HCT116 (cell line): Measurements from ENCODE around the gene DENND5A. TPM values are rescaled to one million over a fixed set of nuclear protein-coding genes. Genes with fewer than 3 reads are reported as not detected.

Experiments
- ATAC-seq: fragments of 200-7000 bp; cut with Tn5 transposase; 2 replicates; pipeline ENCODE4 v1.9.1; 2020; ENCODE audit warnings: mild to moderate bottlenecking, moderate library complexity
- BruUV-seq: library from RNA; stranded (reverse); fragments of 400-500 nt; replicated peaks from 2 replicates; lab custom pipeline; 2021; lab: Mats Ljungman, UMichigan
- CTCF ChIA-PET: fragments of 300-600 bp; sonication (Branson Sonifier 250); formaldehyde crosslinking; loops from one replicate; lab custom pipeline; 2021; ENCODE audit warnings: antibody characterized with exemption; lab: Charles Lee
- POLR2A ChIA-PET: fragments of 300-600, 350-600 bp; sonication (Branson Sonifier 250); formaldehyde crosslinking; loops from one replicate; lab custom pipeline; 2021; ENCODE audit warnings: antibody characterized with exemption; lab: Charles Lee
- RAD21 ChIA-PET, 2 experiments: fragments of 300-600 bp; sonication (Branson Sonifier 250); formaldehyde crosslinking; loops; one replicate each; lab custom pipeline; 2023; ENCODE audit warnings: low total read pairs in 2 of 2; ENCODE audit not compliant: uncharacterized antibody in 2 of 2, unreplicated experiment in 2 of 2, low non-redundant PET in 1 of 2; lab: Charles Lee
- DNase-seq: peaks from one replicate; pipeline ENCODE4 v3.0.0-alpha.2; 2010; ENCODE audit warnings: low read depth, low spot score
- H2AFZ ChIP-seq: fragments of 200-600 bp; shearing (Covaris generic), sonication (generic); 2 replicates; pipeline ENCODE4 v1.6.1; 2017; ENCODE audit warnings: low read depth, mixed run types, mixed read lengths, antibody characterized with exemption, low read length; ENCODE audit not compliant: poor library complexity, severe bottlenecking
- H3K27ac ChIP-seq: 2 replicates; pipeline ENCODE4 v1.5.1; 2012; ENCODE audit warnings: low read depth, low read length
- H3K27me3 ChIP-seq: fragments of 200-600 bp; sonication (generic); 2 replicates; pipeline ENCODE4 v1.6.1; 2016; ENCODE audit warnings: mixed run types, low read length, mixed read lengths; ENCODE audit not compliant: insufficient read depth
- H3K36me3 ChIP-seq, 2 experiments: fragments of 200-500 bp in 1 of 2; fragments of 200-600 bp in 1 of 2; sonication (Bioruptor generic) in 1 of 2; sonication (generic) in 1 of 2; 2 replicates each; pipeline versions ENCODE4 v1.5.1 to v1.6.1; 2014 to 2016; ENCODE audit warnings: low read length in 2 of 2, inconsistent platforms in 1 of 2, mixed read lengths in 1 of 2, mixed run types in 1 of 2; ENCODE audit not compliant: insufficient read depth in 2 of 2, control insufficient read depth in 1 of 2
- H3K4me1 ChIP-seq, 2 experiments: fragments of 200-600 bp in 1 of 2; sonication (generic) in 1 of 2; 2 replicates each; pipeline versions ENCODE4 v1.5.1 to v1.6.1; 2012 to 2017; ENCODE audit warnings: low read length in 2 of 2, inconsistent platforms in 1 of 2, mild to moderate bottlenecking in 1 of 2, mixed read lengths in 1 of 2, mixed run types in 1 of 2, moderate library complexity in 1 of 2; ENCODE audit not compliant: insufficient read depth in 2 of 2, control insufficient read depth in 1 of 2
- H3K4me2 ChIP-seq: fragments of 200-600 bp; sonication (generic); 2 replicates; pipeline ENCODE4 v1.6.1; 2017; ENCODE audit warnings: mixed run types, low read length, mixed read lengths
- H3K4me3 ChIP-seq, 2 experiments: fragments of 200-600 bp in 1 of 2; sonication (generic) in 1 of 2; replicated peaks in 1 of 2; 2 replicates each; pipeline ENCODE4 v1.5.1; 2011 to 2016; ENCODE audit warnings: low read length in 2 of 2, control low read depth in 1 of 2, low read depth in 1 of 2, mild to moderate bottlenecking in 1 of 2, mixed read lengths in 1 of 2, mixed run types in 1 of 2
- H3K79me2 ChIP-seq: fragments of 200-600 bp; sonication (generic); 2 replicates; pipeline ENCODE4 v1.6.1; 2017; ENCODE audit warnings: mild to moderate bottlenecking, mixed run types, low read length, moderate library complexity, mixed read lengths; ENCODE audit not compliant: insufficient read depth
- H3K9ac ChIP-seq: fragments of 200-600 bp; sonication (generic); 2 replicates; pipeline ENCODE4 v1.6.1; 2016; ENCODE audit warnings: low read length, mixed read lengths
- H3K9me2 ChIP-seq: fragments of 200-600 bp; sonication (generic), shearing (Covaris generic); 2 replicates; pipeline ENCODE4 v1.6.1; 2017; ENCODE audit warnings: mixed run types, mild to moderate bottlenecking, moderate library complexity; ENCODE audit not compliant: insufficient read depth
- H3K9me3 ChIP-seq, 2 experiments: fragments of 200-500 bp in 1 of 2; fragments of 200-600 bp in 1 of 2; sonication (Bioruptor generic) in 1 of 2; sonication (generic) in 1 of 2; 2 replicates each; pipeline ENCODE4 v1.6.1; 2014 to 2017; ENCODE audit warnings: low read length in 2 of 2, mixed read lengths in 2 of 2, inconsistent platforms in 1 of 2, low read depth in 1 of 2, mild to moderate bottlenecking in 1 of 2, mixed run types in 1 of 2, moderate library complexity in 1 of 2; ENCODE audit not compliant: control insufficient read depth in 1 of 2, insufficient read depth in 1 of 2
- H4K20me1 ChIP-seq: fragments of 200-600 bp; sonication (generic), shearing (Covaris generic); 2 replicates; pipeline ENCODE4 v1.6.1; 2017; ENCODE audit warnings: mixed run types, mild to moderate bottlenecking, moderate library complexity; ENCODE audit not compliant: insufficient read depth
- CTCF ChIP-seq, 3 experiments: fragments of 200-600 bp in 1 of 3; sonication (generic) in 1 of 3; IDR thresholded peaks in 2 of 3; conservative IDR thresholded peaks in 1 of 3; 2 replicates each; pipeline ENCODE4 v1.5.1; 2012 to 2017; ENCODE audit warnings: low read depth in 2 of 3, low read length in 2 of 3, antibody characterized with exemption in 1 of 3, borderline replicate concordance in 1 of 3, control low read depth in 1 of 3, mild to moderate bottlenecking in 1 of 3, mixed read lengths in 1 of 3, mixed run types in 1 of 3, moderate library complexity in 1 of 3; ENCODE audit not compliant: insufficient read depth in 1 of 3
- EZH2 ChIP-seq: fragments of 200-600 bp; sonication (generic); IDR thresholded peaks from 2 replicates; pipeline ENCODE4 v1.6.1; 2017; ENCODE audit warnings: antibody characterized with exemption, mixed run types
- EZH2phosphoT487 ChIP-seq: fragments of 200-600 bp; IDR thresholded peaks from 2 replicates; pipeline ENCODE4 v1.6.1; 2018; ENCODE audit warnings: antibody characterized with exemption, borderline replicate concordance
- FOSL1 ChIP-seq: IDR thresholded peaks from 2 replicates; pipeline ENCODE4 v1.6.1; 2012; ENCODE audit warnings: low read depth
- JUND ChIP-seq: IDR thresholded peaks from 2 replicates; pipeline ENCODE4 v1.6.1; 2012
- RAD21 ChIP-seq: IDR thresholded peaks from 2 replicates; pipeline ENCODE4 v1.6.1; 2012; ENCODE audit warnings: low read depth, mild to moderate bottlenecking
- SRF ChIP-seq: IDR thresholded peaks from 2 replicates; pipeline ENCODE4 v1.6.1; 2012; ENCODE audit warnings: low read depth
- TCF7L2 ChIP-seq: IDR thresholded peaks from 2 replicates; pipeline ENCODE4 v1.7.0; 2011; ENCODE audit warnings: borderline replicate concordance, inconsistent platforms; ENCODE audit not compliant: insufficient read depth, insufficient read length; ENCODE audit errors: extremely low read depth
- intact Hi-C: fragments of 100-400 bp; cut with micrococcal nuclease; formaldehyde crosslinking; loops from 2 replicates; pipeline ENCODE4 v1.10.0; 2022
- total RNA-seq: library from RNA; stranded (reverse); gene quantifications from one replicate; pipeline ENCODE4 v1.2.1, GENCODE V29; 2021; ENCODE audit not compliant: unreplicated experiment

The DENND5A gene
- total RNA-seq, 1 experiment from 2014 or later, result 48.6 TPM

GRCh38 chr11:9277176-9277575 is 12.0 kb upstream of the DENND5A start (continued):
- TF ChIP-seq FOSL1 (no peak), EZH2 (no peak), EZH2phosphoT487 (no peak), SRF (no peak), TCF7L2 (no peak)

GRCh38 chr11:9276571-9276970 is 11.4 kb upstream of the DENND5A start:
- ChIA-PET POLR2A (no interaction called here), RAD21 (interaction anchor here in 1 of 2 experiments (1.8 kb wide), 1 partner anchor 230 kb away, joined by 9 read pairs; no protein-coding TSS in a partner anchor), CTCF (interaction anchor here (1.6 kb wide), 1 partner anchor 230 kb away, joined by 11 read pairs; no protein-coding TSS in a partner anchor)
- ATAC-seq (peak; percentile 73), DNase-seq (no peak)
- H3K4me1 ChIP-seq, result peaks cover 0 to 5% of the 10 kb centered on the region in 2 experiments; a peak in 2 of 4 replicates
- no TSS peak for BruUV-seq
- no peaks in the 10 kb centered on the region for H3K9me3 ChIP-seq
- H2AFZ ChIP-seq, result no peak overlapping the region
- H3K4me2 ChIP-seq, result no peak overlapping the region
- H3K27me3 ChIP-seq, result no peaks in the 10 kb centered on the region
- H3K9me2 ChIP-seq, result no peaks in the 10 kb centered on the region
- H4K20me1 ChIP-seq, result no peaks in the 10 kb centered on the region
- H3K4me3 ChIP-seq, result no peak overlapping the region
- H3K27ac ChIP-seq, result no peak overlapping the region
- H3K79me2 ChIP-seq, result no peaks in the 10 kb centered on the region
- no peak overlapping the region for H3K9ac ChIP-seq
- intact Hi-C loops, result loop anchor here (5.0 kb wide), 1 partner anchor 231 kb away; no protein-coding TSS in a partner anchor
- H3K36me3 ChIP-seq, result peaks cover 0 to 2% of the 10 kb centered on the region in 2 experiments; a peak in 3 of 4 replicates
- TF ChIP-seq RAD21, result peak; percentile 73
- no peak for TF ChIP-seq JUND
- TF ChIP-seq SRF, result no peak
- peak; percentile 8 to 28 (median 11); a peak in 1 of 6 replicates for TF ChIP-seq CTCF (IDR thresholded peaks at IDR 0.05 in 2 of 3, conservative IDR thresholded peaks at IDR 0.05 in 1 of 3; ENCODE audit: borderline replicate concordance in 1 of 3, insufficient read depth in 1 of 3, low read depth in 2 of 3, low read length in 2 of 3)
